Esophagus muscularis mucosa (tissue), 3 donors: ENCODE results near the gene PTBP1.

ENCODE experiments used
- CTCF ChIP-seq, 3 experiments: fragments of 200-600 bp in 2 of 3; fragments of 450-650 bp in 1 of 3; sonication (generic) in 2 of 3; IDR thresholded peaks; one replicate each; pipeline ENCODE4 v1.5.1; 2017 to 2019; ENCODE audit warnings: antibody characterized with exemption in 3 of 3, mild to moderate bottlenecking in 2 of 3, moderate library complexity in 1 of 3
- POLR2AphosphoS5 ChIP-seq, 2 donors: sonication (generic); formaldehyde crosslinking; IDR thresholded peaks; one replicate each; pipeline ENCODE4 v1.6.1; 2017; ENCODE audit warnings: antibody characterized with exemption in 2 of 2

- TF ChIP-seq CTCF (IDR thresholded peaks at IDR 0.05), result no peak
- no peak for TF ChIP-seq POLR2AphosphoS5 (IDR thresholded peaks at IDR 0.05)
These were observed 32.0 kb upstream of the PTBP1 start for GRCh38 chr19:765179-765738.
